ENCODE measurements around the gene LYRM4. TPM values are rescaled to one million over a fixed set of nuclear protein-coding genes. Genes with fewer than 3 reads are reported as not detected.

The LYRM4 gene
- total RNA-seq, 1 experiment from 2014 or later, result 36.1 TPM

DNA sequence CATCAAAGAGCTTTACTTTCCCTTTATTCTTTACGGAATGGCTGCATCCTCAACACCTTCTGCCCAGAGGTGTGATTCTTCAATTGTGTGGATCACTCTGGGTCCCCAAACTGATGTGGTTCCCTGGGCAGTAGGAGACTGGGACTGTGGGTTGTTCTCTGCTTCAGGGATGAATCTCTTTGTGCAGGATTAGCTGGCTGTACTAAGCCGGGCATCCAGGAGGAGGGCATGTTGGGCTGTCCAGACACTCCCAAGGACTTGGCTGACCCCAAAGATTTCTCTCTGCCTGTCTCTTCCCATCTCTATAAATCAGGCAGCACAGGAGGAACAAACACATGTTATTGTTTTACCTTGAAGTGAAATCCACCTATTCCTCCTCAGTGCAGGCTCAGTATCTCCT is 15.8 kb upstream of the LYRM4 start:
- DNase-seq (ENCODE audit: unreplicated experiment), result no peak
- POLR2A ChIA-PET, result interaction anchor here (0.6 to 1.0 kb wide), 2 partner anchors 12 to 103 kb away, joined by 3 read pairs; no protein-coding TSS in a partner anchor
- TF ChIP-seq, protein P1, sequence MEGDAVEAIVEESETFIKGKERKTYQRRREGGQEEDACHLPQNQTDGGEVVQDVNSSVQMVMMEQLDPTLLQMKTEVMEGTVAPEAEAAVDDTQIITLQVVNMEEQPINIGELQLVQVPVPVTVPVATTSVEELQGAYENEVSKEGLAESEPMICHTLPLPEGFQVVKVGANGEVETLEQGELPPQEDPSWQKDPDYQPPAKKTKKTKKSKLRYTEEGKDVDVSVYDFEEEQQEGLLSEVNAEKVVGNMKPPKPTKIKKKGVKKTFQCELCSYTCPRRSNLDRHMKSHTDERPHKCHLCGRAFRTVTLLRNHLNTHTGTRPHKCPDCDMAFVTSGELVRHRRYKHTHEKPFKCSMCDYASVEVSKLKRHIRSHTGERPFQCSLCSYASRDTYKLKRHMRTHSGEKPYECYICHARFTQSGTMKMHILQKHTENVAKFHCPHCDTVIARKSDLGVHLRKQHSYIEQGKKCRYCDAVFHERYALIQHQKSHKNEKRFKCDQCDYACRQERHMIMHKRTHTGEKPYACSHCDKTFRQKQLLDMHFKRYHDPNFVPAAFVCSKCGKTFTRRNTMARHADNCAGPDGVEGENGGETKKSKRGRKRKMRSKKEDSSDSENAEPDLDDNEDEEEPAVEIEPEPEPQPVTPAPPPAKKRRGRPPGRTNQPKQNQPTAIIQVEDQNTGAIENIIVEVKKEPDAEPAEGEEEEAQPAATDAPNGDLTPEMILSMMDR (IDR thresholded peaks at IDR 0.05; ENCODE audit: unreplicated experiment), result no peak
- Mint-ChIP-seq H3K9me3 (ENCODE audit: unreplicated experiment) (no peaks in the 10 kb centered on the region), H3K27ac (ENCODE audit: low read depth, unreplicated experiment) (no peak overlapping the region), H3K36me3 (ENCODE audit: insufficient read depth, unreplicated experiment) (no peaks in the 10 kb centered on the region), H3K27me3 (ENCODE audit: insufficient read depth, unreplicated experiment) (no peaks in the 10 kb centered on the region), H3K4me1 (ENCODE audit: insufficient read depth, unreplicated experiment) (peaks cover 15% of the 10 kb centered on the region), H3K4me3 (ENCODE audit: unreplicated experiment) (no peak overlapping the region)
- intact Hi-C loops (cut with micrococcal nuclease), result loop anchor here (10.0 kb wide), 1 partner anchor 132 kb away; no protein-coding TSS in a partner anchor
- no TSS peak for BruUV-seq (replicated peaks)
- CTCF ChIA-PET, result interaction anchor here (0.6 to 1.0 kb wide), 3 partner anchors 11 to 88 kb away, joined by 3 to 4 read pairs (median 4); no protein-coding TSS in a partner anchor

DNA sequence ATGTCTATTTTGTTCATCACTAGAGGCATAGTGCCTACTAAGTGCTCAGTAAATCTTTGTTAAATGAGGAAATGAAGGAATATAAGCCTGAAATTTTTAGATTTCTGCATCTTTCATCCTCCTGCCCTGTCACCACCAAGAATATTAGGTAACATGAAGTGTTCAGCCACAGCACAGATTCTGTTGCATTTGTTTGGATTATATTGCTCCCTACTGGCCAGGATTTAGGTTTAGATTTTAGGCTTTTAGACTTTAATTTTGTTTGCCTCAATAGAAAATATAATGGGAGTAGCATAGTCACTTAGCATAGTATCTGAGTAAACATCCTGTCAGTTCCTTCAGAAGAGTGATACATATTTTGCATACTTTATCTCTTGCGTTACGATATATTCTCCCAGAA is 14.7 kb upstream of the LYRM4 start:
- no peak overlapping the region for H3K27ac Mint-ChIP-seq (ENCODE audit: low read depth, unreplicated experiment)
- no peaks in the 10 kb centered on the region for H3K36me3 Mint-ChIP-seq (ENCODE audit: insufficient read depth, unreplicated experiment)
- peaks cover 15% of the 10 kb centered on the region for H3K4me1 Mint-ChIP-seq (ENCODE audit: insufficient read depth, unreplicated experiment)
- CTCF ChIA-PET, result interaction anchor here (1.3 kb wide), 1 partner anchor 28 kb away, joined by 4 read pairs; no protein-coding TSS in a partner anchor
- no peak for DNase-seq (ENCODE audit: unreplicated experiment)
- TF ChIP-seq, protein P1 (IDR thresholded peaks at IDR 0.05; ENCODE audit: unreplicated experiment), result peak; percentile 11
- intact Hi-C loops (cut with micrococcal nuclease), result loop anchor here (10.0 kb wide), 1 partner anchor 131 kb away; no protein-coding TSS in a partner anchor
- no peaks in the 10 kb centered on the region for H3K9me3 Mint-ChIP-seq (ENCODE audit: unreplicated experiment)
- POLR2A ChIA-PET, result no interaction called here
- no TSS peak for BruUV-seq (replicated peaks)
- no peaks in the 10 kb centered on the region for H3K27me3 Mint-ChIP-seq (ENCODE audit: insufficient read depth, unreplicated experiment)
- no peak overlapping the region for H3K4me3 Mint-ChIP-seq (ENCODE audit: unreplicated experiment)

DNA sequence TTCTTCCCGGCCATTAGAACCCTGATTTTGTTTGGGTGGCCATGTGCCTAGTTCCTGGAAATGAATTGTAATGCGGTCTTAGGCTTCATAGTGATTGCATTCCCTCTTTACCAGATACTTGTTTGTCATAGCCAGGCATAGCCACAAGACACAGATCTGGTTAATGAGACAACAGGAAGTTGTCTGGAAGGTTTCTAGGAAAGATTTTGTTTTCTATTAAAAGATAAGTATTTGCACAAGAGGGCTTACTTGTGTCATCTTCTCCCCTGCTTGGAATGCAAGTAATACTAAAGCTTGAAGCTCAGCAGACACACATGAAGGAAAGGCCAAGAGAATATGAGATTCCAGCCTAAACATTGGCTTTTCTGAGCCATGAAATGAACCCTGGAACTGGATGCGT is 13.5 kb upstream of the LYRM4 start:
- Mint-ChIP-seq H3K27me3 (ENCODE audit: insufficient read depth, unreplicated experiment) (no peaks in the 10 kb centered on the region), H3K4me3 (ENCODE audit: unreplicated experiment) (no peak overlapping the region), H3K4me1 (ENCODE audit: insufficient read depth, unreplicated experiment) (peaks cover 15% of the 10 kb centered on the region), H3K27ac (ENCODE audit: low read depth, unreplicated experiment) (no peak overlapping the region), H3K9me3 (ENCODE audit: unreplicated experiment) (no peaks in the 10 kb centered on the region), H3K36me3 (ENCODE audit: insufficient read depth, unreplicated experiment) (no peaks in the 10 kb centered on the region)
- BruUV-seq (replicated peaks), result no TSS peak
- CTCF ChIA-PET, result interaction anchor here (1.3 kb wide), 1 partner anchor 29 kb away, joined by 4 read pairs; no protein-coding TSS in a partner anchor
- no peak for DNase-seq (ENCODE audit: unreplicated experiment)
- TF ChIP-seq, protein P1 (IDR thresholded peaks at IDR 0.05; ENCODE audit: unreplicated experiment), result no peak
- intact Hi-C loops (cut with micrococcal nuclease), result loop anchor here (10.0 kb wide), 1 partner anchor 129 kb away; no protein-coding TSS in a partner anchor
- POLR2A ChIA-PET, result interaction anchor here (1.2 kb wide), 1 partner anchor 13 kb away, joined by 5 read pairs; the partner anchor contains the start of genes FARS2 and LYRM4

DNA sequence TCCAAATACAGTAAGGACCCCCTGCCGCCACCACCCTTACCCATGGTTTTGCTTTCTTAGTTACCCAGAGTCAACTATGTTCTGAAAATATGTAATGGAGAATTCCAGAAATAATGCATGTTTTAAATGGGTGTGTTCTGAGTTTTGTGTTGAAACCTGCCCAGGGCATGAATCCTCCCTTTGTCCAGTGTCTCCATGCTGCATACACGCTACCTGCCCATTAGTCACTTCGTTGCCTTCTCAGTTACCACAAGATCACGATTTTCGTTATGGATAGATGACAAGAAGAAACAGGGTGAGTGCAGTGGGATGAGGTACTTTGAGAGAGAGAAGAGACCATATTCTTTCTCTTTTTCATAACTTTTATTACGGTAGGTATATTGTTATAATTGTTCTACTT is 11.2 kb upstream of the LYRM4 start:
- peak overlapping the region; percentile 80 for H3K27ac Mint-ChIP-seq (ENCODE audit: low read depth, unreplicated experiment)
- intact Hi-C loops (cut with micrococcal nuclease), result loop anchor here (10.0 kb wide), 1 partner anchor 127 kb away; no protein-coding TSS in a partner anchor
- peaks cover 15% of the 10 kb centered on the region for H3K4me1 Mint-ChIP-seq (ENCODE audit: insufficient read depth, unreplicated experiment)
- H3K27me3 Mint-ChIP-seq (ENCODE audit: insufficient read depth, unreplicated experiment), result no peaks in the 10 kb centered on the region
- BruUV-seq (replicated peaks), result no TSS peak
- H3K9me3 Mint-ChIP-seq (ENCODE audit: unreplicated experiment), result no peaks in the 10 kb centered on the region
- CTCF ChIA-PET, result interaction anchor here (0.6 kb wide), 1 partner anchor 1212 kb away, joined by 4 read pairs; no protein-coding TSS in a partner anchor
- peaks cover 15% of the 10 kb centered on the region for H3K36me3 Mint-ChIP-seq (ENCODE audit: insufficient read depth, unreplicated experiment)
- peak overlapping the region; percentile 10 for H3K4me3 Mint-ChIP-seq (ENCODE audit: unreplicated experiment)
- POLR2A ChIA-PET, result interaction anchor here (0.9 to 3.7 kb wide), 4 partner anchors 10 to 80 kb away, joined by 3 to 50 read pairs (median 3); partner anchors contain the start of genes FARS2 and LYRM4
- peak; percentile 41 for DNase-seq (ENCODE audit: unreplicated experiment)
- TF ChIP-seq, protein P1 (IDR thresholded peaks at IDR 0.05; ENCODE audit: unreplicated experiment), result no peak
